Activated CD8-positive, alpha-beta memory T cell treated with anti-CD3 and anti-CD28 coated beads, Interleukin-2, amount 10 ng/mL, durations not matched to agents 7 days and 5 days (primary cell): Measurements from ENCODE around the gene FKBP2. TPM values are rescaled to one million over a fixed set of nuclear protein-coding genes. Genes with fewer than 3 reads are reported as not detected.

Source experiments
- ATAC-seq: fragments of 150-1000 bp; cut with Tn5 transposase; one replicate; pipeline ENCODE4 v1.10.0; 2021; ENCODE audit warnings: moderate library complexity
- CTCF ChIA-PET: fragments of 350-600 bp; sonication (Branson Sonifier 250); formaldehyde crosslinking; loops from one replicate; lab custom pipeline; 2021; ENCODE audit warnings: antibody characterized with exemption; lab: Charles Lee
- DNase-seq: peaks from one replicate; pipeline ENCODE4 v3.0.0-alpha.2; 2020
- H3K27ac Mint-ChIP-seq: one replicate; pipeline ENCODE4 v1.8.0; 2021; ENCODE audit warnings: mild to moderate bottlenecking, mixed read lengths
- H3K27me3 Mint-ChIP-seq: one replicate; pipeline ENCODE4 v1.8.0; 2021; ENCODE audit warnings: mixed read lengths
- H3K36me3 Mint-ChIP-seq: one replicate; pipeline ENCODE4 v1.8.0; 2021; ENCODE audit warnings: mild to moderate bottlenecking, mixed read lengths
- H3K4me1 Mint-ChIP-seq: one replicate; pipeline ENCODE4 v1.8.0; 2021; ENCODE audit warnings: mixed read lengths
- H3K4me3 Mint-ChIP-seq: one replicate; pipeline ENCODE4 v1.8.0; 2021; ENCODE audit warnings: mild to moderate bottlenecking, moderate library complexity, mixed read lengths
- H3K9me3 Mint-ChIP-seq: one replicate; pipeline ENCODE4 v1.8.0; 2022; ENCODE audit warnings: low read depth, mixed read lengths
- total RNA-seq, 2 experiments: library from RNA; stranded (reverse); gene quantifications; one replicate each; pipeline ENCODE4 v1.2.3, GENCODE V29; 2021

The FKBP2 gene
- total RNA-seq, 2 experiments from 2014 or later: 23.4 to 23.9 TPM

DNA sequence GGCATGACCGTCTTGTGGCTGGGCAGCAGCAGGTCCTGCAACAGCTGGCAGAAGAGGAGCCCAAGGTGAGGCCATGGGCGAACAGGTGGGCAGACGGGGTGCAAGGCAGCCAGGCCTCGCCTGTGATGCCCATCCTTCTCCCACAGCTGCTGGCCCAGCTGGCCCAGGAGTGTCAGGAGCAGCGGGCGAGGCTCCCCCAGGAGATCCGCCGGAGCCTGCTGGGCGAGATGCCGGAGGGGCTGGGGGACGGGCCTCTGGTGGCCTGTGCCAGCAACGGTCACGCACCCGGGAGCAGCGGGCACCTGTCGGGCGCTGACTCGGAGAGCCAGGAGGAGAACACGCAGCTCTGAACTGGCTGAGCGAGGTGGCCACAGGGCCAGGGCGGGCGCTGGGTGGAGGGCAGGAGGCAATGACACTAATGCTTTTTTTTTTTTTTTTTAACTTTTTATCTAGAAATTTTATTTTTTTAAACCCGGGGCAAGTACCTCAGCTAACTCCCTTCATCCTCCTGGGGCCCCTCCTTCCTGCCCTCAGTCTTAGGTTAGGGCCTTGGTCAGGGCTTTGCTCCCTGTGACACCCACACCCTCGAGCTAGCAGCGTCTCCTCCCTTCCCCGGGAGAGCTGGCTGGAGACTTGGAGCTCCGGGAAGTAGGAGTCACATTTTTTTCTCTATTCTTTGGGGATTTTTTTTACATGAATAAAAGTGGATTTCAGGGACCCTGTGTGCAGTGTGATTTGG lies 26.5 kb downstream of the FKBP2 start:
- Mint-ChIP-seq H3K27me3 (no peaks in the 10 kb centered on the region), H3K9me3 (no peaks in the 10 kb centered on the region), H3K4me1 (peaks cover 31% of the 10 kb centered on the region), H3K36me3 (peaks cover 6% of the 10 kb centered on the region), H3K27ac (peak overlapping the region; percentile 96), H3K4me3 (no peak overlapping the region)
- DNase-seq (no peak), ATAC-seq (no peak)
- CTCF ChIA-PET: interaction anchor here (0.7 to 6.1 kb wide), 10 partner anchors 13 to 63 kb away, joined by 3 to 104 read pairs (median 7); partner anchors contain the start of genes BAD, CATSPERZ, ESRRA and FERMT3

DNA sequence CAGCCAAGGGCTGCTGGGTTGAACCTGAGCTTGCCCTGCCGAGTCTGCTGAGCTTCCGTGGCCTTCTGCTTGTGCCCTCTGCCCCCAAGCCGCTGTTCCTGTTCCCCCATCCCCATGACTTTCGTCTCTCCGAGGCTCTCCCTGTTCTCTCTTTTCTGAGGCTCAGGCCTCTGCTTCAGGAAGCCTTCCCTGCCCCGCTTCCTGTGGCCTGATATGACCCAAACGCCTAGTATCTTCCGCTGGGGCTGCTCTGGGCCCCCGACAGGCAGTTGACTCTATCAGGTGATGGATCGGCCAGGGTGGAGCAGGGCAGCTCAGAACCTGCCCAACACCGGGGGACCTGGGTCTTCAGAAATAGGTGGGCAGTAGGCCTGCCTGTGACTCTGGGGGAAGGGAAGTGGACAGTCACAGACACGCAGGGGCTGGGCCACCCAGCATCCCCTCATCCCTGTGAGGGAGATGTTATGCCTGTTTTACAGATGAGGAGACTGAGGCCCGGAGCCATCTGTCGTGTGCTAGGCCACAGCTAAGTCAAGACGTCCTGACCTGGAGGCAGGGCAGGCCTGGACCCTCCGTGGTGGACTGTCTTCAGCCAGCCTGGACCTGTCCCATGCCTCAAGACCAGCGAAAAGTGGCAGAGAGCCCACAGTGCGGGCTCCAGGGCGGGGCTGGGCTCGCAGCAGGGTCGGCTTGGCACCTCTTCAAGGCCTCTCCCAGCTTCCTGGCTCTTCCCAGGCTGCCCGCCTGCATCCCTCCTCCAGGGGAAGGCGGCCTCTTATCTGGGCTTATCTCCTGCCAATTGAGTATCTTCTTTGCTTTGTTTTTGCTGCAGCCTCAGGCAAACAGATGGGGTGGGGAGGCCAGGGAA lies 27.4 kb downstream of the FKBP2 start:
- Mint-ChIP-seq H3K4me1 (peaks cover 30% of the 10 kb centered on the region), H3K27ac (peak overlapping the region; percentile 96), H3K4me3 (peak overlapping the region; percentile 89), H3K27me3 (no peaks in the 10 kb centered on the region), H3K9me3 (no peaks in the 10 kb centered on the region), H3K36me3 (peaks cover 2% of the 10 kb centered on the region)
- CTCF ChIA-PET: interaction anchor here (0.7 to 6.1 kb wide), 13 partner anchors 14 to 82 kb away, joined by 3 to 104 read pairs (median 7); partner anchors contain the start of genes BAD, CATSPERZ, ESRRA and FERMT3
- DNase-seq (no peak), ATAC-seq (no peak)

DNA sequence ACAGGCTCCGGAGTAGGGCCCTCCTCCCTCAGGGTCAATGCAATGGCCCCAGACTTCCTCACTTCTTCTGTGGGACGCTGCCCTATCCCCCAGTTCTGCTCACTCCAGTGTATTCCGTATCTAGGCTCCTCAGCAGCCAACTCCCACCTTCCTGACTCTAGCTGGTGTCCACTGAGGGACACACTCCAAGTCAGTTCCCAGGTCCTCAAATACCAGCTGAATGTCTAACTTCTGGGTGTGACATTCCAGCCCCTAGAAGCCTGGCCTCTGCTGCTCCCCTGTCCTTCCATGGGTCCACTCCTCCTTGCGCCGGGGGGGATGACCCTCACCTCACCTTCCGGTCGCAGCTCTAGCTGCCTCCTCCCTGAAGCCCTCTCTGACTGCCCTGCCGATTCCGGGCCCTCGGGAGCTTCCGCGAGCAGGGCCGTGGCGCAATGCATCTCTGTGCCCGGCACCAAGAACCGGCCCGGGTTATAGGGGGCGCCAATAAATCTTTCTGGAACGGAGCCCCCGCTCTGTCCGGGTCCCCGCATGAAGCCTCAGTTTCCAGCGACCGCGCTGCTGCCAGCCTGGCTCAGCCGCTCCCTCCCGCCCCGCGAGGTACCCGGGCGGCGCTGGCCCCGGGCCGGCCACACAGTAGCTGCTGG lies 28.1 kb downstream of the FKBP2 start:
- H3K9me3 Mint-ChIP-seq: no peaks in the 10 kb centered on the region
- peak; percentile 28 for ATAC-seq
- peak overlapping the region; percentile 89 for H3K4me3 Mint-ChIP-seq
- peak; percentile 86 for DNase-seq
- H3K36me3 Mint-ChIP-seq: peaks cover 4% of the 10 kb centered on the region
- no peaks in the 10 kb centered on the region for H3K27me3 Mint-ChIP-seq
- CTCF ChIA-PET: interaction anchor here (1.0 to 6.1 kb wide), 11 partner anchors 16 to 83 kb away, joined by 3 to 104 read pairs (median 7); partner anchors contain the start of genes BAD, CATSPERZ, ESRRA and FERMT3
- peak overlapping the region; percentile 96 for H3K27ac Mint-ChIP-seq
- peaks cover 31% of the 10 kb centered on the region for H3K4me1 Mint-ChIP-seq

DNA sequence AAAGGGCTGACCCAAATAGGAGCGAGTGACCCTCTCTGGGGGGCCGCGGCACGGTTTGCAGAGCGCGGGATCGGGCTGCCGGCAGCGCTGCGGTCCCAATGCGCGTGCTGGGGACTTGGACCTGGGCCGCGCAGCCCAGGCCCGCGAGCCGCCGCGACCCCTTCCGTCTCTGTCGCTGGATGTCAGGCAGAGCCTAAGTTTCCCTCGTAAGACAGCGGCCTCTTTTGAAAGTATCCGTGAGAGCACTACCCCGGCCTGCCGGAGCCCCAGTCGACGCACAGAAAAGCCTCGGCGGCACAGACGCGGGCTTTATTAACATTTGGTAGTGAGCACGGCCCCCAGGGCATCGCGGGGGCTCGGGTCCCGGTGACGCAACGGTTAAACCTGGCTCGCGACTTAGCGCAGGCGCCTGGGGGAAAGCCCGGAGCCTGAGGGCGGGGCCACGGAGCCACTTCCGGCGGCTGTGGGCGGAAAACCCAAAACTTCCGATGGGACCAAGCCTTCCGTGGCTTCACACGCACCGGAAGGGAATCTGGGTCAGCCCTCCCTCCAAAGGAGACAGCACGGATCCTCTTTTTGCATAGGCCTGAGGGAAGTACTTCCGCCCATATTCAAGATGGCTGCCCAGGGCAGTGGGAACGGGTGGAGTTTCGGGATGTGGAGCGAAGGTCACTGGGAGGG lies 28.8 kb downstream of the FKBP2 start:
- DNase-seq (peak; percentile 98), ATAC-seq (peak; percentile 71)
- CTCF ChIA-PET: interaction anchor here (1.0 to 6.1 kb wide), 15 partner anchors 15 to 84 kb away, joined by 3 to 104 read pairs (median 7); partner anchors contain the start of genes BAD, CATSPERZ, ESRRA and FERMT3
- peak overlapping the region; percentile 89 for H3K4me3 Mint-ChIP-seq
- peak overlapping the region; percentile 96 for H3K27ac Mint-ChIP-seq
- peaks cover 31% of the 10 kb centered on the region for H3K4me1 Mint-ChIP-seq
- peaks cover 4% of the 10 kb centered on the region for H3K36me3 Mint-ChIP-seq
- H3K27me3 Mint-ChIP-seq: no peaks in the 10 kb centered on the region
- no peaks in the 10 kb centered on the region for H3K9me3 Mint-ChIP-seq

DNA sequence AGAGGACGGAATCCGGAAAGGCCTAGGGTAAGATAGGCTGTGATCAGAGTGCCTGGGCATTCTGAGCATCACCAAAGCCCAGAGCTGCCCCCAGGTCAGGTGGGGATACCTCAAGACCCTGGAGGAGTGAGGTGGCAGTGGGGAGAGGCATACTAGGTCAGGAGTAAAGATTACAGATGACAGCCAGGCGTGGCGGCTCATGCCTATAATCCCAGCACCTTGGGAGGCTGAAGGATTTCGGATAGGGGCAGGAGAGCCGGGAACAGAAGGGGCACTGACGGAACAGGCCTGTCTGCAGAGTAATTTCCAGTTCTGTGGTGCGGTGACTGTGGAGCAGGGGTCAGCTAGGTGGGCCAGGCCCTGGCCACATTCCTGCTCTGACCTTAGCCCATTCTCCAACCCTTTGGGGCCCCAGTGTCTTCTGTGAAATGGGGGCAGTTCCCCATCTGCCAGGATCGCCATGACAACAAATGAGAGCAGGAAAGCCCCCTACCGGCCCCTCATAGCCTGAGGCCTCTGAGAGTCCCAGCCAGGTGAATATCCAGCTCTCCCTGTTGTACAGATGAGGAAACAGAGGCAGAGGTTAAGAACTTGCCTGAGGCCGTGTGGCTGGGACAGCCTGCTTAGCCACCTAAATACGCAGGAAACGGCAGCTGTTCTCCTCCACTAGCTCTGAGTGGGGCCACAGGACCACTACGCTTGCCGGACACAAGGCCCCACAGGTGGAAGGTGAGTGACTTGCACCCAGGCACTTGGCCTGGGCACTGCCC lies 34.3 kb downstream of the FKBP2 start:
- Mint-ChIP-seq H3K9me3 (no peaks in the 10 kb centered on the region), H3K36me3 (peaks cover 7% of the 10 kb centered on the region), H3K4me1 (peaks cover 16% of the 10 kb centered on the region), H3K27ac (no peak overlapping the region), H3K27me3 (no peaks in the 10 kb centered on the region), H3K4me3 (no peak overlapping the region)
- CTCF ChIA-PET: interaction anchor here (1.0 to 3.0 kb wide), 4 partner anchors 24 to 174 kb away, joined by 3 to 12 read pairs (median 6); partner anchors contain the start of gene PLCB3
- DNase-seq: no peak
- ATAC-seq: no peak

DNA sequence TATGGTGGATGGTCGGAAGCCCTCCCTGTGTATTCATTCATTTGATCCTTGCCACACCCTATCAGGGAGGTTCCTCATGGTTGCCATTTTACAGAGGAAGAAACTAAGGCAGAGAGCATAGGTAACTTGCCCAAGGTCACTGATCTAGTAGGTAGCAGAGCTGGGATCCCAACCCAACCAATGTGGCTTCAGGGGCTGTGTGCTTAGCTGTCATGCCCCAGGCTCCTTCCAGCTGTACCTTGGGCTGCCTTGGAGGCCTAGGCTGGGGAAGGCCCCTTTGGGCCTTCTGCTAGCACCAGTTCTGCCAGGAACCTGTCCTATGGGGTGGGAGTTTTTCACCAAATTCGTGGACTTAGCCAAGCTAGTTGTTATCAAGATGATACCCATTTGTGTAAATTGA lies 34.9 kb downstream of the FKBP2 start:
- CTCF ChIA-PET: interaction anchor here (1.0 to 3.0 kb wide), 4 partner anchors 11 to 28 kb away, joined by 3 to 12 read pairs (median 6); partner anchors contain the start of gene PLCB3
- no peaks in the 10 kb centered on the region for H3K9me3 Mint-ChIP-seq

DNA sequence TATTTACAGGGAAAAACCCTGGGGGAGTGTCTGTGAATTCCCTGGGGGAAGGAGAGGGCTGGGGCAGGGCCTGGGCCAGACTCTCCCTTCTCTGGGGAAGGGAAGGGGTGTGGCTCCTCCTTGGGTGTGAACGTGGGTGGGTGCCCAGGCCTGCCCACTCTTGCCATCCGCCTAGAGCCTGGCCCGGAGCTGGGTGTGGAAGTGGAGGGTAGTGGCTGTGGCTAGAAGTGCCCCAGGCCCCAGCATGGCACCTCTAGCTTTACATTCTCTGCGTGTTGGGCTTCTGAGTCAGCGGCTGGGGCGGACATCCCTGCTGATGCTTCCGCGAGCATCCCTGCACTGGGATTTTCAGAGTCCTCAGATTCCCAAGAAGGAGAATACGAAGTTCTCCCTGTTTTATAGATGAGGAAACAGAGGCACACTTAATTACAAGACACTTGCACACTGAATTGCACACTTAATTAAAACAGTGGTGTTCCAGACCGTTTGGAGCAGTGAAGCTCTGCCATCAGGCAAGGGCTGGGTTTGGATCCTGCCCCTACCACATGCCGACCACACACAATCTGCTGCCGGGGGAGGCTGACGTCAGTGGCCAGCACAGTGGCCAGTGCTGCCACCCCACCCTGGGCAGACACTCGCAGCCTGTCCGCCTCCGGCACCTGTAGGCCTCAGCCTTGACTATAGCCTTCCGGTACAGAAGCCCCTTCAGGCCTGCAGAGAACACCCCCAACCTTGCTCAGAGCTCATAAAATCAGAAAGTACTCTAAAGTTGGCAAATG lies 35.9 kb downstream of the FKBP2 start:
- CTCF ChIA-PET: interaction anchor here (1.3 to 3.0 kb wide), 3 partner anchors 10 to 55 kb away, joined by 3 to 12 read pairs (median 3); partner anchors contain the start of gene PLCB3
- Mint-ChIP-seq H3K36me3 (peaks cover 11% of the 10 kb centered on the region), H3K4me3 (no peak overlapping the region), H3K27me3 (no peaks in the 10 kb centered on the region), H3K9me3 (no peaks in the 10 kb centered on the region), H3K4me1 (peaks cover 14% of the 10 kb centered on the region), H3K27ac (no peak overlapping the region)
- no peak for ATAC-seq
- no peak for DNase-seq

More for the DNA sequence above, 34.9 kb downstream of the FKBP2 start:
- peaks cover 7% of the 10 kb centered on the region for H3K36me3 Mint-ChIP-seq
- peaks cover 14% of the 10 kb centered on the region for H3K4me1 Mint-ChIP-seq
- no peak overlapping the region for H3K27ac Mint-ChIP-seq
- H3K27me3 Mint-ChIP-seq: no peaks in the 10 kb centered on the region
- H3K4me3 Mint-ChIP-seq: no peak overlapping the region
- DNase-seq: no peak
- ATAC-seq: no peak

DNA sequence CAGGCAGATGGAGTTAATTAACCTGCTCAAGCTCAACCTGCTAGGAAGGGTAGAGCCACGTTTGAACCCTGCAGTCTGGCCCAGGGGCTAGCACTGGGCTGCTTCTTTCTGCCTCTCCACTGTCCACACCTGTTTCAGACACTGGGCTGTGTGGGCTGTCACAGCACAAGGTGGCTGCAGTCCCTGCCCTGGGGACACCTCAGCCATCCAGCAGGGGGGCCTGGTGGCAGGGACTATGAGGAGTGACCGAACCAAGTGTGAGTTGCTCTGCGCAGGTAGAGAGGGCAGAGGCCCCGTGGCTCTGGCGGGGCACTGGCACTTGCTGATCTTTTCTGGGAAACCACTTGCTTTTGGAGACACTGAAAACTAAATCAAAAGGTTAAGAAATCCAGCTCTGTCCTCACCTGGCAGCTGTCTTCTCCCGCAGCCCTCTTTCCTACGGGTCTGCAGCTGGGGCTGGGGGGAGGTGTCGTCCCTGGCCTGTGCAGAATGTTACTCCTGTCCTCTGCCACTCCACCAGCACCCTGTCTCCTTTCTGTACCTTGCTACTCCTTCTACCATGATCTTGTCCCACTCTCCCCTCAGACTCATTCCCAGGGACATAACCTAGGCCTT lies 37.8 kb downstream of the FKBP2 start:
- Mint-ChIP-seq H3K9me3 (no peaks in the 10 kb centered on the region), H3K27ac (peak overlapping the region; percentile 44), H3K36me3 (peaks cover 15% of the 10 kb centered on the region), H3K27me3 (no peaks in the 10 kb centered on the region), H3K4me1 (peaks cover 15% of the 10 kb centered on the region), H3K4me3 (no peak overlapping the region)
- DNase-seq (no peak), ATAC-seq (no peak)
- CTCF ChIA-PET: interaction anchor here (1.0 to 1.5 kb wide), 3 partner anchors 18 to 29 kb away, joined by 3 to 4 read pairs (median 3); no protein-coding TSS in a partner anchor

DNA sequence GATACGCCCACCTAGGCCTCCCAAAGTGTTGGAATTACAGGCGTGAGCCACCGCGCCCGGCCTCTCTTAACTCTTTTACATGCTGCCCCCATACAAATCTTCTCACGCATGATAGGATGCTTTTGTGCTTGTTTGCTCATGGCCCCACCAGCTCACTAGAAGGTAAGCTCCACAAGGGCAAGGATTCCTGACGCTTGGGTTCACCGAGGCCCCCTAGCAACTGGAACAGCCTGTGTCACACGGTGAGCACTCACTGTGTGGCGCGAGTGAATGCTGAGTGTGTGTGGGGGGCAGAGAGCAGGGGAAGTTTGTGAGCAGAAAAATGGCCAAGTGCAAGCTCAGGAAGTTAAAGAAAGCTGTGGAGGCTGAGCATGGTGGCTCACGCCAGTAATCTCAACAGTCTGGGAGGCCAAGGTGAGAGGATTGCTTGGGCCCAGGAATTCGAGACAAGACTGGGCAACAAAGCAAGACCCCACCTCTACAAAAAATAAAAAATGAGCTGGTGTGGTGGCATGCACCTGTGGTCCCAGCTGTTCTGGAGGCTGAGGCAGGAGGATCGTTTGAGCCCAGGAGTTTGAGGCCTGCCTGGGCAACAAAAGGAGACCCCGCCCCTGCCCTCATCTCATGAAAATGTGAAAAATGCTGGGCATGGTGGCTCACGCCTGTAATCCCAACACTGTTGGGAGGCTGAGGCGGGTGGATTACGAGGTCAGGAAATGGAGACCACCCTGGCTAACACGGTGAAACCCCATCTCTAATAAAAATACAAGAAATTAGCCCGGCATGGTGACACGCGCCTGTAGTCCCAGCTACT lies 41.3 kb downstream of the FKBP2 start:
- peaks cover 21% of the 10 kb centered on the region for H3K4me1 Mint-ChIP-seq
- no peak for DNase-seq
- H3K9me3 Mint-ChIP-seq: no peaks in the 10 kb centered on the region
- ATAC-seq: no peak
- no peak overlapping the region for H3K4me3 Mint-ChIP-seq
- no peaks in the 10 kb centered on the region for H3K27me3 Mint-ChIP-seq
- CTCF ChIA-PET: interaction anchor here (1.2 to 15.2 kb wide), 6 partner anchors 10 to 280 kb away, joined by 3 to 188 read pairs (median 6); partner anchors contain the start of genes CATSPERZ, ESRRA and PLCB3
- H3K27ac Mint-ChIP-seq: no peak overlapping the region
- peaks cover 12% of the 10 kb centered on the region for H3K36me3 Mint-ChIP-seq

DNA sequence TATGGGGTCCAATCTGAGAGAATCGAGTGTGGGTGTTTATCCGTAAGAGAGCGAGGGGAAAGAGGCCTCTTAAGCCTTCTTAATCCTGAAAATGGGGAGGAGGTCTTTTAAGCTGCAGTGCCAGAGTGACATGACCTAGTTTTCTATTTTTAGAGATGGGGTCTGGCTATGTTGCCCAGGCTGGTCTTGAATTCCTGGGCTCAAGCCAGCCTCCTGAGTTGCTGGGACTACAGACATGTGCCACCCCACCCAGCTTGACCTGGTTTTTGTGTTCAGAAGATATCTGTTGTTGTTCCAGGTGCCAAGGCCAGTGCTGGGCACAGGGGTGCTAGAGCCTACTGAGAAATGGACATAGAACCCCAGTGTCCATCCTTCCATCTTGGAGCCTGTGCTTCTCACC lies 42.2 kb downstream of the FKBP2 start:
- no peaks in the 10 kb centered on the region for H3K27me3 Mint-ChIP-seq
- no peak for ATAC-seq
- peak overlapping the region; percentile 33 for H3K27ac Mint-ChIP-seq
- CTCF ChIA-PET: interaction anchor here (1.2 to 15.2 kb wide), 8 partner anchors 11 to 281 kb away, joined by 3 to 188 read pairs (median 4); partner anchors contain the start of genes CATSPERZ, ESRRA, PLCB3 and PRDX5
- DNase-seq: no peak
- H3K36me3 Mint-ChIP-seq: peaks cover 11% of the 10 kb centered on the region
- H3K4me1 Mint-ChIP-seq: peaks cover 18% of the 10 kb centered on the region
- H3K9me3 Mint-ChIP-seq: no peaks in the 10 kb centered on the region
- H3K4me3 Mint-ChIP-seq: no peak overlapping the region
